Parathyroid adenoma (tissue), 2 donors: ENCODE data around the gene NDUFV3.
A peak's percentile ranks its signal among the peaks of the same experiment; 100 is the strongest.

Experiments
- H2AFZ ChIP-seq: fragments of 300-600 bp; sonication (generic); one replicate; pipeline ENCODE4 v1.7.0; 2017; ENCODE audit warnings: antibody characterized with exemption, mild to moderate bottlenecking
- H3K27ac ChIP-seq: fragments of 300-600 bp; sonication (generic); one replicate; pipeline ENCODE4 v1.7.0; 2017
- H3K27me3 ChIP-seq: fragments of 300-600 bp; sonication (generic); one replicate; pipeline ENCODE4 v1.7.0; 2017; ENCODE audit warnings: low read length; ENCODE audit not compliant: control insufficient read depth, insufficient read depth
- H3K36me3 ChIP-seq: fragments of 300-600 bp; sonication (generic); one replicate; pipeline ENCODE4 v1.7.0; 2017; ENCODE audit warnings: low read length; ENCODE audit not compliant: control insufficient read depth, insufficient read depth
- H3K4me1 ChIP-seq: fragments of 300-600 bp; sonication (generic); one replicate; pipeline ENCODE4 v1.7.0; 2017; ENCODE audit warnings: control low read depth
- H3K4me2 ChIP-seq: fragments of 300-600 bp; sonication (generic); one replicate; pipeline ENCODE4 v1.7.0; 2017; ENCODE audit warnings: low read length
- H3K4me3 ChIP-seq: fragments of 300-600 bp; sonication (generic); one replicate; pipeline ENCODE4 v1.7.0; 2017; ENCODE audit warnings: low read depth, low read length
- H3K79me2 ChIP-seq: fragments of 300-600 bp; sonication (generic); one replicate; pipeline ENCODE4 v1.7.0; 2017; ENCODE audit warnings: control low read depth
- H3K9ac ChIP-seq: fragments of 300-600 bp; sonication (generic); one replicate; pipeline ENCODE4 v1.7.0; 2017; ENCODE audit warnings: mild to moderate bottlenecking
- H3K9me3 ChIP-seq: fragments of 300-600 bp; sonication (generic); one replicate; pipeline ENCODE4 v1.7.0; 2017; ENCODE audit warnings: low read length; ENCODE audit not compliant: control insufficient read depth
- TF ChIP-seq, protein P1 (sequence below): fragments of 300-600 bp; sonication (generic); IDR thresholded peaks from one replicate; pipeline ENCODE4 v1.7.0; 2017; ENCODE audit warnings: antibody characterized with exemption, mild to moderate bottlenecking
- donor health status: primary hyperparathyroidism.

The NDUFV3 gene

DNA sequence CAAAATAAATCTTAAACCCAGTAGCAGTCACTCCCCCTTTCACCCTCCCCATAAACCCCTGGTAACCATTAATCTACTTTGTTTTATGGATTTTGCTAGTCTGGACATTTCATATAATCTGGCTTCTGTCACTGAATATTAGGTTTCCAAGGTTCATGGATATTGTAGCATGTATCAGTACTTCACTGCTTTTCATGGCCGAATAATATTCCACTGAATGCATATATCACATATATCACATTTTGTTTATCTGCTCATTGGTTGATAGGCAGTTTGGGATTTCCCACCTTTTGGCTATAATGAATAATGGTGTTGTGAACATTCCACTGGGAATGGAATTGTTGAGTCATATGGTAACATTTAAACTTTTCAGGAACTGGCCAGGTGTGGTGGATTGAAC, 9.2 kb upstream of the NDUFV3 start:
- Histone ChIP-seq H3K27ac (no peak overlapping the region), H3K36me3 (no peaks in the 10 kb centered on the region), H2AFZ (no peak overlapping the region), H3K4me1 (no peaks in the 10 kb centered on the region), H3K27me3 (no peaks in the 10 kb centered on the region), H3K4me3 (no peak overlapping the region), H3K79me2 (no peaks in the 10 kb centered on the region), H3K9ac (no peak overlapping the region), H3K4me2 (no peak overlapping the region), H3K9me3 (no peaks in the 10 kb centered on the region)
- TF ChIP-seq, protein P1, sequence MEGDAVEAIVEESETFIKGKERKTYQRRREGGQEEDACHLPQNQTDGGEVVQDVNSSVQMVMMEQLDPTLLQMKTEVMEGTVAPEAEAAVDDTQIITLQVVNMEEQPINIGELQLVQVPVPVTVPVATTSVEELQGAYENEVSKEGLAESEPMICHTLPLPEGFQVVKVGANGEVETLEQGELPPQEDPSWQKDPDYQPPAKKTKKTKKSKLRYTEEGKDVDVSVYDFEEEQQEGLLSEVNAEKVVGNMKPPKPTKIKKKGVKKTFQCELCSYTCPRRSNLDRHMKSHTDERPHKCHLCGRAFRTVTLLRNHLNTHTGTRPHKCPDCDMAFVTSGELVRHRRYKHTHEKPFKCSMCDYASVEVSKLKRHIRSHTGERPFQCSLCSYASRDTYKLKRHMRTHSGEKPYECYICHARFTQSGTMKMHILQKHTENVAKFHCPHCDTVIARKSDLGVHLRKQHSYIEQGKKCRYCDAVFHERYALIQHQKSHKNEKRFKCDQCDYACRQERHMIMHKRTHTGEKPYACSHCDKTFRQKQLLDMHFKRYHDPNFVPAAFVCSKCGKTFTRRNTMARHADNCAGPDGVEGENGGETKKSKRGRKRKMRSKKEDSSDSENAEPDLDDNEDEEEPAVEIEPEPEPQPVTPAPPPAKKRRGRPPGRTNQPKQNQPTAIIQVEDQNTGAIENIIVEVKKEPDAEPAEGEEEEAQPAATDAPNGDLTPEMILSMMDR, result no peak

DNA sequence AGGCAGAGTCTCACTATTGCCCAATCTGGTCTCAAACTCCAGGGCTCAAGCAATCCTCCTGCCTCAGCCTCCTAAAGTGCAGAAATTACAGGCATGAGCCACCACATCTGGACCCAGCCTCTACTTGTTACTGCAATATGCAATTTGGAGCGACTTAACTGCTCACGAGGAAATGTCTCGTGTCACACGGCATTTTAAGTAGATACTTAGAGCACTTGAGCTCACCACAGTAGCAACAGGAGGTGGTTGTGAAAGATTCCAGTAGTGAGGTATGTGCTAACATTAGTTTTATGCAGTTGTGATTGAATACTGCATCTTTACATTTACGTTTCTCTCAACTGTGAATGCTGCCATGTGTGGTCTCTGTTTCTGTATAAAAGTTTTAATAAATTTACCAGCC, 5.8 kb upstream of the NDUFV3 start:
- Histone ChIP-seq H3K9me3 (no peaks in the 10 kb centered on the region), H3K79me2 (no peaks in the 10 kb centered on the region), H3K4me1 (no peaks in the 10 kb centered on the region), H3K4me3 (no peak overlapping the region), H3K36me3 (no peaks in the 10 kb centered on the region), H3K9ac (no peak overlapping the region), H3K4me2 (no peak overlapping the region), H3K27ac (no peak overlapping the region), H3K27me3 (no peaks in the 10 kb centered on the region), H2AFZ (no peak overlapping the region)
- TF ChIP-seq, protein P1, result no peak

DNA sequence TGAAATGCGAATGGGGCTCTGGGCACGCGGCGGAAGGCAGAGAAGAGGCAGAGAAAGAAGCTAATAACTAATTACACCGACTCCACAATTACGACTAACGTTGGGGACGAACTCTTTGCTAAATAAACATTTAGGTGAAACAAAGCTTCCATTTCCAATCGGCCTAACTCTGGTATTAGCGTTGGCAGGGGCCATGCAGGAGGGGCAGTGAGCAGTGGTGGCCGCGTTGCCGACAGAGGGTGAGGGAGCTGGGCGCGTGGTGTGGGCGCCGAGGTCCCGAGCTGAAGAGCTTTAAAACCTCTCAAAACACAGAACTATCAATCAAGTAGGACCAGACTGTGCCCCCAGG, 553 bp upstream of the NDUFV3 start:
- TF ChIP-seq, protein P1, result no peak
- no peaks in the 10 kb centered on the region for H3K9me3 ChIP-seq
- peak overlapping the region; percentile 88 for H3K4me3 ChIP-seq
- no peaks in the 10 kb centered on the region for H3K36me3 ChIP-seq
- peaks cover 13% of the 10 kb centered on the region for H3K79me2 ChIP-seq
- H3K27me3 ChIP-seq, result no peaks in the 10 kb centered on the region
- H2AFZ ChIP-seq, result peak overlapping the region; percentile 88
- H3K4me1 ChIP-seq, result no peaks in the 10 kb centered on the region
- peak overlapping the region; percentile 92 for H3K27ac ChIP-seq
- H3K4me2 ChIP-seq, result peak overlapping the region; percentile 83
- H3K9ac ChIP-seq, result no peak overlapping the region

DNA sequence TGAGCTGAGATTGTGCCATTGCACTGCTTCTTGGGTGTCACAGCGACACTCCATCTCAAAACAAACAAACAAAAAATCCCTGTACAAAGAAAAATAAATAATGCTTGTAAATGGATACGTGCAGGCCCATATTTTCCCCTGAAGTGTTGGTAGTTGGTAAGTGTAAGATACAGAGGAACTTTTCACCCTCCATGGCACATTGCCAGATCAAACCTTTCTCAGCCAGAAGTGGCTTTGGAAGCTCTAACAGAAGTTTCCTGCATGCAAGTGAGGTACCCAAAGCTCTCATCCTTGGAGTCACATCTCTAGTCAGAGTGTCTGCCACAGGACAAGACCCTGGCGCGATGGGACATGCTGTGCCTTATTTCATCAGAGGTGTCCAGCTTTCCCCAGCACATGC, 7.3 kb downstream of the NDUFV3 start:
- no peak overlapping the region for H2AFZ ChIP-seq
- H3K4me3 ChIP-seq, result no peak overlapping the region
- TF ChIP-seq, protein P1, result no peak
- H3K36me3 ChIP-seq, result no peaks in the 10 kb centered on the region
- H3K9me3 ChIP-seq, result no peaks in the 10 kb centered on the region
- H3K79me2 ChIP-seq, result peaks cover 23% of the 10 kb centered on the region
- H3K27me3 ChIP-seq, result no peaks in the 10 kb centered on the region
- no peaks in the 10 kb centered on the region for H3K4me1 ChIP-seq
- H3K9ac ChIP-seq, result no peak overlapping the region
- no peak overlapping the region for H3K27ac ChIP-seq
- H3K4me2 ChIP-seq, result no peak overlapping the region

DNA sequence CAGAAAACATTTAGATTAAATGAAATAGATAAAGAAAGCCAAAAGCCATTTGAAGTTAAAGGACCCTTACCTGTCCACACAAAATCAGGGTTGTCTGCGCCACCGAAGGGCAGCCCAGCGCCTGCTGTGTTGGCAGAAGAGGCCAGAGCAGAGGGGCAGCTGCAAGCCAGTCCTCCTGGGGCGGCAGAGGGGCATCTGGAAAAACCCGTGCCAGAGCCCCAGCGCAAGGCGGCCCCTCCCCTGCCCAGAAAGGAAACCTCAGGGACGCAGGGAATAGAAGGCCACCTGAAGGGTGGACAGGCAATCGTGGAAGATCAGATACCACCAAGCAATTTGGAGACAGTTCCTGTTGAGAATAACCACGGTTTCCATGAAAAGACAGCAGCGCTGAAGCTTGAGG, 10.7 kb downstream of the NDUFV3 start:
- no peak overlapping the region for H3K4me3 ChIP-seq
- no peak overlapping the region for H3K27ac ChIP-seq
- H3K27me3 ChIP-seq, result no peaks in the 10 kb centered on the region
- H2AFZ ChIP-seq, result no peak overlapping the region
- no peaks in the 10 kb centered on the region for H3K36me3 ChIP-seq
- H3K9me3 ChIP-seq, result no peaks in the 10 kb centered on the region
- H3K4me2 ChIP-seq, result no peak overlapping the region
- TF ChIP-seq, protein P1, result no peak
- no peak overlapping the region for H3K9ac ChIP-seq
- H3K4me1 ChIP-seq, result no peaks in the 10 kb centered on the region
- peaks cover 12% of the 10 kb centered on the region for H3K79me2 ChIP-seq
